Astrocyte (in vitro differentiated cells and primary cell): Measurements from ENCODE around the gene ALOX5.

Source experiments
- EZH2 ChIP-seq: IDR thresholded peaks from 2 replicates; pipeline ENCODE4 v1.6.1; 2012; ENCODE audit warnings: mild to moderate bottlenecking, low read length, inconsistent platforms; ENCODE audit not compliant: insufficient read depth
- TF ChIP-seq, protein P1 (sequence below): IDR thresholded peaks from 2 replicates; pipeline ENCODE4 v1.5.1; 2011; ENCODE audit warnings: low read depth, mild to moderate bottlenecking, inconsistent platforms, low read length, moderate library complexity; ENCODE audit not compliant: insufficient read depth

DNA sequence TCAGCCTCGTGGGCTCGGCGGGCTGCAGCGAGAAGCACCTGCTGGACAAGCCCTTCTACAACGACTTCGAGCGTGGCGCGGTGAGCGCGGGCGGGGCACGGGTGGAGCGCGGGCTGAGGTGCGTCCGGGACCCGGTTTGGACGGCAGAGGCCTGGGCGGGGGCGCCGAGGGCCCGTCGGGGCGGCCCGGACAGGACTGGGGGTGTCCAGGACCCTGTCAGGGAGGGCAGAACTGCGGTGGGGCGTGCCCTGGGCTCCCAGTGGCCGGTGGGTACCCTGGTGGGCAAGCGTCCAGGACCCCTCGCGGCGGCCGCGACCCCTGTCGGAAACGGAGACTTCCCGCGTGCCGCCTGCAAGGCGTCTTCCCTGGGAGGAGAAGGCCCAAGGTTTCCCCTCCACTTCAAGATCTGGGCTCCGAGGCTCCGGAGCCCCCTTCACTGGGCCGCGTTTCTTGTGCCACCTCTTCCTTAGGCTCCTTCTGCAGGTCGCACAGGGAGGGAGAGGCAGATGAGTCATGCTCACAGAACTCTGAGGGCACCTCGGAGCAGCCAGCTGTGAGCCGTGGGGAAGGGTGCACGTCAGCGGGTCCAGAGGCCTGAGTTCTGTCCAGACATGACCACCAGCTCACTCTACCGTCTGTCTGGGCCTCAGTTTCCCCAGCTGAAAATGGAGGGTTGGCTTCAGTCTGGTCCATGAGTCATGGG, 485 bp downstream of the ALOX5 start:
- TF ChIP-seq, protein P1, sequence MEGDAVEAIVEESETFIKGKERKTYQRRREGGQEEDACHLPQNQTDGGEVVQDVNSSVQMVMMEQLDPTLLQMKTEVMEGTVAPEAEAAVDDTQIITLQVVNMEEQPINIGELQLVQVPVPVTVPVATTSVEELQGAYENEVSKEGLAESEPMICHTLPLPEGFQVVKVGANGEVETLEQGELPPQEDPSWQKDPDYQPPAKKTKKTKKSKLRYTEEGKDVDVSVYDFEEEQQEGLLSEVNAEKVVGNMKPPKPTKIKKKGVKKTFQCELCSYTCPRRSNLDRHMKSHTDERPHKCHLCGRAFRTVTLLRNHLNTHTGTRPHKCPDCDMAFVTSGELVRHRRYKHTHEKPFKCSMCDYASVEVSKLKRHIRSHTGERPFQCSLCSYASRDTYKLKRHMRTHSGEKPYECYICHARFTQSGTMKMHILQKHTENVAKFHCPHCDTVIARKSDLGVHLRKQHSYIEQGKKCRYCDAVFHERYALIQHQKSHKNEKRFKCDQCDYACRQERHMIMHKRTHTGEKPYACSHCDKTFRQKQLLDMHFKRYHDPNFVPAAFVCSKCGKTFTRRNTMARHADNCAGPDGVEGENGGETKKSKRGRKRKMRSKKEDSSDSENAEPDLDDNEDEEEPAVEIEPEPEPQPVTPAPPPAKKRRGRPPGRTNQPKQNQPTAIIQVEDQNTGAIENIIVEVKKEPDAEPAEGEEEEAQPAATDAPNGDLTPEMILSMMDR, result no peak
- TF ChIP-seq EZH2, result peak; percentile 28
